ENCODE data around the gene REEP1. TPM values are rescaled to one million over a fixed set of nuclear protein-coding genes. Genes with fewer than 3 reads are reported as not detected.

Gene REEP1
- total and polyA plus RNA-seq, 2 experiments from 2014 or later = 21.5 to 26.5 TPM

DNA sequence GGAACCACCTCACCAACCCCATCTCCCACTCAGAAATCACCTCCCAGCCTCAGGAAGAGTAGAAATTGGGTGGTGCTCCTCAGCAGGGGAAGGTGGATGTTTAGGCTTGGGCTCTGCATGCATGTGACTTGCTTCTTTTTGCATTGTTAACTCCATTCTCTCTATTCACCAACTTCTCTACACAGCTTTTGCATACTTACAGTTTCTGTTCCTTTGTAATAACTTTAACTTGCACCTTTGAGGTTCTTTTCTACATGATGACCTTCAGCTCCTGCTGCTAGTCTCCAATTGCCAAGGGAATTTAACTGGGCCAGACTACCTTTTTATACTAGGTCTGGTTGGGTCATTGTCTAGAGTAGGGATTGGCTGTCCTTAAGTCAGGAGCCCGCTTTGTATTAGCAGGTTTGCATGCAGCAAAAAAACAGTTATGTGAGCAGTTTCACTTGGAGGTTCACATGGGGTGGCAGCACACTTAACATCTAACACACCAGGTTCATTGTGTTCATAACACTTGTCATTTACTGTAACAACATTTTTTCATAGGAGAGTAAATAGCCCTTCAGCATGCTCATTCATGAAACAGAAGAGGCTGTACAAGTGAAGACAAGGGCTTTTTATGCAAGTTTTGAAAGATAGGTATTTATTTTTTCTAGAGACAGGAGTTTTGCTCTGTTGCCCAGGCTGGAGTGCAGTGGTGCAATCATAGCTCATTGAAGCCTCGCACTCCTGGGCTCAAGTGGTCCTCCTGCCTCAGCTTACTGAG is 126.2 kb downstream of the REEP1 start:
- no peaks in the 10 kb centered on the region for H3K27me3 ChIP-seq
- TF ChIP-seq, protein P1, sequence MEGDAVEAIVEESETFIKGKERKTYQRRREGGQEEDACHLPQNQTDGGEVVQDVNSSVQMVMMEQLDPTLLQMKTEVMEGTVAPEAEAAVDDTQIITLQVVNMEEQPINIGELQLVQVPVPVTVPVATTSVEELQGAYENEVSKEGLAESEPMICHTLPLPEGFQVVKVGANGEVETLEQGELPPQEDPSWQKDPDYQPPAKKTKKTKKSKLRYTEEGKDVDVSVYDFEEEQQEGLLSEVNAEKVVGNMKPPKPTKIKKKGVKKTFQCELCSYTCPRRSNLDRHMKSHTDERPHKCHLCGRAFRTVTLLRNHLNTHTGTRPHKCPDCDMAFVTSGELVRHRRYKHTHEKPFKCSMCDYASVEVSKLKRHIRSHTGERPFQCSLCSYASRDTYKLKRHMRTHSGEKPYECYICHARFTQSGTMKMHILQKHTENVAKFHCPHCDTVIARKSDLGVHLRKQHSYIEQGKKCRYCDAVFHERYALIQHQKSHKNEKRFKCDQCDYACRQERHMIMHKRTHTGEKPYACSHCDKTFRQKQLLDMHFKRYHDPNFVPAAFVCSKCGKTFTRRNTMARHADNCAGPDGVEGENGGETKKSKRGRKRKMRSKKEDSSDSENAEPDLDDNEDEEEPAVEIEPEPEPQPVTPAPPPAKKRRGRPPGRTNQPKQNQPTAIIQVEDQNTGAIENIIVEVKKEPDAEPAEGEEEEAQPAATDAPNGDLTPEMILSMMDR (IDR thresholded peaks at IDR 0.05; ENCODE audit: poor library complexity) = no peak
- TF ChIP-seq EZH2phosphoT487 (IDR thresholded peaks at IDR 0.05; ENCODE audit: low read depth, severe bottlenecking, unreplicated experiment) (no peak), EZH2 (IDR thresholded peaks at IDR 0.05; ENCODE audit: borderline replicate concordance) (no peak)
- no peaks in the 10 kb centered on the region for H4K20me1 ChIP-seq (ENCODE audit: insufficient read depth, poor library complexity, severe bottlenecking)
- no peaks in the 10 kb centered on the region for H3K36me3 ChIP-seq (replicated peaks; ENCODE audit: insufficient read depth, low read depth)
- H3K79me2 ChIP-seq = no peaks in the 10 kb centered on the region
- WGBS (ENCODE audit: low lambda C conversion rate, missing lambda C conversion rate) = 87% methylated on average over 2 of the region's 2 CpGs
- DNase-seq (ENCODE audit: low spot score) = no peak
- H3K4me1 ChIP-seq (ENCODE audit: insufficient read depth) = peaks cover 15% of the 10 kb centered on the region
- H3K9me2 ChIP-seq (replicated peaks; ENCODE audit: insufficient read depth) = no peaks in the 10 kb centered on the region
- no peak overlapping the region for H3K4me3 ChIP-seq
- H2AFZ ChIP-seq = no peak overlapping the region
- H3K27ac ChIP-seq = no peak overlapping the region
- H3K4me2 ChIP-seq = no peak overlapping the region
- H3K9me3 ChIP-seq (ENCODE audit: low read depth) = no peaks in the 10 kb centered on the region

DNA sequence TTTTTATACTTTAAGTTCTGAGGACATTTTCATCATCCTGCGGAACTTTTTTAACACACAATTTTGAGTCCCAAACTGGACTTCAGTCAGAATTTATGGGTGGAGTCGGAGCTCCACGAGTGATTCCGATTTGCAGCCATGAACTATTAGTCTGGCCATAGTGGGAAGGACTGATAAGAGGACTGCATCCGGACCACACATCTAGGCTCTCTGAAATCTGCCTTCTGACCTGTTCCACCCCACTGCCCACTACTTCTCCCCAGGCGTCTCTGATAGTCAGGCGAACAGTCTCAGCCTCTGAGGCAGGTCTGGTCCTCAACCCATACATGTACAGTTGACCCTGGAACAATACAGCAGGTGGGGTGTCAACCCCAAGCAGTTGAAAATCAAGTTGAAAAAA is 133.0 kb downstream of the REEP1 start:
- Histone ChIP-seq H2AFZ (no peak overlapping the region), H3K36me3 (replicated peaks; ENCODE audit: insufficient read depth, low read depth) (no peaks in the 10 kb centered on the region), H3K27ac (no peak overlapping the region), H3K9me2 (replicated peaks; ENCODE audit: insufficient read depth) (no peaks in the 10 kb centered on the region), H3K9me3 (ENCODE audit: low read depth) (no peaks in the 10 kb centered on the region), H3K79me2 (peaks cover 53% of the 10 kb centered on the region), H3K4me1 (ENCODE audit: insufficient read depth) (peaks cover 5% of the 10 kb centered on the region), H3K27me3 (no peaks in the 10 kb centered on the region), H3K4me3 (no peak overlapping the region), H3K4me2 (no peak overlapping the region), H4K20me1 (ENCODE audit: insufficient read depth, poor library complexity, severe bottlenecking) (no peaks in the 10 kb centered on the region)
- no peak for TF ChIP-seq EZH2 (IDR thresholded peaks at IDR 0.05; ENCODE audit: borderline replicate concordance)
- no peak for TF ChIP-seq EZH2phosphoT487 (IDR thresholded peaks at IDR 0.05; ENCODE audit: low read depth, severe bottlenecking, unreplicated experiment)
- TF ChIP-seq, protein P1 (IDR thresholded peaks at IDR 0.05; ENCODE audit: poor library complexity) = no peak
- DNase-seq (ENCODE audit: low spot score) = no peak
- WGBS (ENCODE audit: low lambda C conversion rate, missing lambda C conversion rate) = 86% methylated on average over 7 of the region's 7 CpGs

DNA sequence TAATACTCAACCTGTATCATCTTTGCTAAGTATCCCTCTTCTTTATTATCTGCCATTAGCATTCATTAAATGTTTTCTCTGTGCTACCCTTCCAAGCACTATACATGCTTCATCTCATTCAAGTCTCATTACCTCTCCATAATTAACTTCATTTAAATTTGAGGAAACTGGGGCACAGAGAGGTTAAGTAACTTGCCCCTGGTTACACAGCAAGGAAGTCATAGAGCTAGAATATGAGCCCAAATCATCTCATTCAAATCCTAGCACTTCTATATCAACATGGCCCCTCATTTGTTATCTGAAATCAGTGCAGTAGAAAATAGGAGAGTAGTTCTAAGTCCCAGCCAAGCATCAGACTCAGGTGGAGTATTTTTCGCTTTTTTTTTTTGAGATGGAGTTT is 133.8 kb downstream of the REEP1 start:
- H3K27ac ChIP-seq = no peak overlapping the region
- TF ChIP-seq, protein P1 (IDR thresholded peaks at IDR 0.05; ENCODE audit: poor library complexity) = no peak
- TF ChIP-seq EZH2phosphoT487 (IDR thresholded peaks at IDR 0.05; ENCODE audit: low read depth, severe bottlenecking, unreplicated experiment) = no peak
- TF ChIP-seq EZH2 (IDR thresholded peaks at IDR 0.05; ENCODE audit: borderline replicate concordance) = no peak
- no peak for DNase-seq (ENCODE audit: low spot score)
- WGBS (ENCODE audit: low lambda C conversion rate, missing lambda C conversion rate) = 100% methylated on average over 1 of the region's 1 CpG
- H4K20me1 ChIP-seq (ENCODE audit: insufficient read depth, poor library complexity, severe bottlenecking) = no peaks in the 10 kb centered on the region
- H3K9me3 ChIP-seq (ENCODE audit: low read depth) = no peaks in the 10 kb centered on the region
- H3K36me3 ChIP-seq (replicated peaks; ENCODE audit: insufficient read depth, low read depth) = no peaks in the 10 kb centered on the region
- peaks cover 58% of the 10 kb centered on the region for H3K79me2 ChIP-seq
- no peaks in the 10 kb centered on the region for H3K27me3 ChIP-seq
- H3K4me1 ChIP-seq (ENCODE audit: insufficient read depth) = peaks cover 5% of the 10 kb centered on the region
- no peak overlapping the region for H2AFZ ChIP-seq
- H3K4me3 ChIP-seq = no peak overlapping the region
- no peak overlapping the region for H3K4me2 ChIP-seq
- no peaks in the 10 kb centered on the region for H3K9me2 ChIP-seq (replicated peaks; ENCODE audit: insufficient read depth)

Measured in hepatocyte (in vitro differentiated cells).